GM21576 (cell line): ENCODE measurements around the gene PALMD.

Experiments
- ATAC-seq: cut with Tn5 transposase; IDR thresholded peaks from one replicate; pipeline ENCODE4 v1.9.1; 2021; ENCODE audit warnings: mild to moderate bottlenecking, moderate library complexity; ENCODE audit not compliant: unreplicated experiment

Gene PALMD, protein sequence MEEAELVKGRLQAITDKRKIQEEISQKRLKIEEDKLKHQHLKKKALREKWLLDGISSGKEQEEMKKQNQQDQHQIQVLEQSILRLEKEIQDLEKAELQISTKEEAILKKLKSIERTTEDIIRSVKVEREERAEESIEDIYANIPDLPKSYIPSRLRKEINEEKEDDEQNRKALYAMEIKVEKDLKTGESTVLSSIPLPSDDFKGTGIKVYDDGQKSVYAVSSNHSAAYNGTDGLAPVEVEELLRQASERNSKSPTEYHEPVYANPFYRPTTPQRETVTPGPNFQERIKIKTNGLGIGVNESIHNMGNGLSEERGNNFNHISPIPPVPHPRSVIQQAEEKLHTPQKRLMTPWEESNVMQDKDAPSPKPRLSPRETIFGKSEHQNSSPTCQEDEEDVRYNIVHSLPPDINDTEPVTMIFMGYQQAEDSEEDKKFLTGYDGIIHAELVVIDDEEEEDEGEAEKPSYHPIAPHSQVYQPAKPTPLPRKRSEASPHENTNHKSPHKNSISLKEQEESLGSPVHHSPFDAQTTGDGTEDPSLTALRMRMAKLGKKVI

DNA sequence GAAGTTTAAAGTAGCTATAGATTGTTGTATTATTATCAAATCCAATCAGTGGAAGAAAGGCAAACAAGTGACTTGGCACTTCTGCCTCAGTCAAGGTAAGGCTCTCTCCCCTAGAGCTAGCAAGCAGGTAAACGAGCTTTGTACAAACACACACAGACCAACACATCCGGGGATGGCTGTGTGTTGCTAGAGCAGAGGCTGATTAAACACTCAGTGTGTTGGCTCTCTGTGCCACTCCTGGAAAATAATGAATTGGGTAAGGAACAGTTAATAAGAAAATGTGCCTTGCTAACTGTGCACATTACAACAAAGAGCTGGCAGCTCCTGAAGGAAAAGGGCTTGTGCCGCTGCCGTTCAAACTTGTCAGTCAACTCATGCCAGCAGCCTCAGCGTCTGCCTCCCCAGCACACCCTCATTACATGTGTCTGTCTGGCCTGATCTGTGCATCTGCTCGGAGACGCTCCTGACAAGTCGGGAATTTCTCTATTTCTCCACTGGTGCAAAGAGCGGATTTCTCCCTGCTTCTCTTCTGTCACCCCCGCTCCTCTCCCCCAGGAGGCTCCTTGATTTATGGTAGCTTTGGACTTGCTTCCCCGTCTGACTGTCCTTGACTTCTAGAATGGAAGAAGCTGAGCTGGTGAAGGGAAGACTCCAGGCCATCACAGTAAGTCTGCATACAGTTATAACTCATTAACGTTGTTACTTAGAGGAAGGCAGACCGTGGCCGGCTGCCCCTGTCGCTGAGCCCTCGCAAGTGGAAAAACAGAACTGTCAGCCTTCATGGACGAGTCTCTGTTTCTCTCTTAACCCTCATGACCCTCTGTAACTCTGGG is at the start of gene PALMD:
Gene PALMD, plus strand, starts transcription at position 415 of the 833 bp plus-strand sequence. Its CDS starts 205 bp downstream, at position 620.
- ATAC-seq: no peak

DNA sequence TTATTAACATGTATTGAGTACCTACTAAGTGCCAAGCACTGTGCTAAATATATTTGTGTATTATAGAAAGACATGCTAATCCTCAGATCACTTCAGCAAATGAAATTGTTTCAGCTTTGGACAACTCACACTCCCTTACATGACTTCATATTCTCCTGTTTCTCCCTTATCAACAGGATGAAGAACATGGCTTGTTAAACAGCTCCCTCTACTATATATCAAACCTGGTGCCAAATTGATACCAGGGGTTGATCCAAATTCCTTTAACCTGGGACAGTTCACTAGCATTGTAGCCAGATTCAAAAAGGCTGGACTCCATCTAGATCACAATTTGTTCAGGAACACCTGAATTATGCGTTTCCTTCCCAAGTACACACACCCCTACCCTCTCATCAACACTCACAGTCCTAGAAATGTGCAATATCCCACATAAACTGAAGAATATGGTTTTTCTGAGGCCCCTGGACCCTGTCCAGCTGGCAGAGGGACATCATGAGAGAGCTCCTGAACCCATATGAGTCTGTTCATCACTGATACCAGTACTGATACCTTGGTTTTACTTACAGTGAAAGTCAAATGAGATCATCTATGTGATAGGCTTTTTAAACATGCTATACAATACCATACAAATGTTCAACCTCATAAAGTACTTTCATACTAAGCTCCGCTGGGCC is 47.0 kb upstream of the PALMD start:
- no peak for ATAC-seq

DNA sequence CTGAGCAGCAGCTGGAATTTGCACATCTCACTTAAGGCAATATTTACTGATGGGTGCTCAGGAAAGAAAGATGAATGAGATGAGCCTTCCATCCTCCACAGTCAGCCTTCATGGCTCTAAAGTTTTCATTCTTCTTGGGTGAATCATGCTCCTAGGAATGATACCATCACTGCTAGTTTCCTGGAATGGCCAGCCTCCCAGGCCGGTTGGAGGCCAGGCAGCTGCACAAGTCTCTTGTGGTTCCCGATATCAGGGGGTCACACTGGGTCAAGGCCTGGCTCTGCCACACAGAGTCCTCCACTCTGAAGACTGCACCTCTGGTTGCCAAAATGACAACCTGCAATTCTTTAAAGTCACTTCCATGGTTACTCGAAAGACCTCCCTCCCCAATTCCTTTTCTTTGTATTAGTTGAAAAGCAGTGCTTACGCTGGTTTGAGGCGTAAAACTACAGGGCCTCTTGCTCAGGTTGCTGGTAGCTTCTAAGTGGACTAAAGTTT is 46.2 kb upstream of the PALMD start:
- ATAC-seq: no peak

DNA sequence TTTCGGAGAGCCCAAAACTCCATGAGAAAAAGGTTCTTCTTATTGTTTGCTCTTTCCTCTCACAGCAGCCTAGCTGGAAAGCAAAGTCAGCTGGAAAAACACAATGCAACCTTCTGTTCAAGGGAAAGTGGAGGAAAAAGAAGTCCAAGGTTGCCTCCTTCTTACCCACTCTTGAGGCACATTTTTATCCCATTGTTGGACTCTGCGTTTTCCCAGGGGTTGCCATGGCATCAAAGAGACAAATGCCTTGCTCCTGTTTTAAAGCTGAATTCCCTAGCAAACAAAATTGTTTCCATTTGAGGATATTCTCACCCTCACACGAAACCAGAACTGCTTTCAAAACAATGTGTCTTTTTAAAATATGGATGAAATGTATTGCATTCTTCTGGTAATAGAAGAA is 45.1 kb upstream of the PALMD start:
- no peak for ATAC-seq

DNA sequence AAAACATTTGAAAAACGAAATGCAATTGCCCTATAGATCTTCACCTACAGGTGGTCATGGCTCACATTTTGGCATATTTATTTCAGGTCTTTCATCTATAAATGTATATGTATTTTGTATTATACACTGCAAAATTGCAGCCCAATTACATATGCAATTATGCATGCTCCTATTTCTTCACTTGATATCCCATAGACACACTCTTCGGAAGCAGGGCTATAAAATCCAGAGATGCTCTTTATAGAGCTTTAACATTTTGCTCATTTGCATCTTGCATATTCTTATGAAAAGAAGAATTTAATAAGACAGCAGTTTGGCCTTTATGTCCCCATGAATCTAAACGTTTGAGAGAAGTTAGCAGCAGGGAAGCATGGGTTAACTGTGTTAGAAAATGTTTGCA is 44.7 kb upstream of the PALMD start:
- no peak for ATAC-seq

DNA sequence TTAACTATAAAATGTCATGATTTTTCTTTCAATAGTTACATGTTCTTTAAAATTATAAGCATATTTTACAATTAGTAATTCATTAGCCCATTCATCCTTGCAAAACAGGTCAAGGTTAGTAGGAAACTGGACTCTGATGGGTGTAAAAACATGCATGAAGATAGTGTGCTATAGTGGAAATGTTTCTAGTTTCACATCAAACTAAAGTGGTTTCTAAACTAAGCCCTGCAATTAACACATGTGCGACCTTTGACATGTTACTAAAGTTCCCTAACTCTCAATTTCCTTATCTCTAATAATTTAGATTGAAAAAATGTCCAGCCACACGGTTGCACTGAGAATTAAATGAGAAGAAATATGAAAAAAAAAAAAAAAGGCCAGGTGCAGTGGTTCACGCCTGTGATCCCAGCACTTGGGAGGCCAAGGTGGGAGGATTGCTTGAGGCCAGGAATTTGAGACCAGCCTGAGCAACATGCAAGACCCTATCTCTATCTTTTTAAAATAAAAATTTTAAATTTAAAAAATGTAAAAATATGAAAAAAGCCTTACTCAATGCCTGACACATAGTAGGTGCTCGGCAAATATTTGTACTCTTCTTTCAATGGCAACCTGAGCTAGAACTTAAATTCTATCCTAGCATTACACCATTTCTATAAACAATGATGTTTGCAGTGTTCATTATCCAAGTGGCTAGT is 44.1 kb upstream of the PALMD start:
- ATAC-seq: no peak

DNA sequence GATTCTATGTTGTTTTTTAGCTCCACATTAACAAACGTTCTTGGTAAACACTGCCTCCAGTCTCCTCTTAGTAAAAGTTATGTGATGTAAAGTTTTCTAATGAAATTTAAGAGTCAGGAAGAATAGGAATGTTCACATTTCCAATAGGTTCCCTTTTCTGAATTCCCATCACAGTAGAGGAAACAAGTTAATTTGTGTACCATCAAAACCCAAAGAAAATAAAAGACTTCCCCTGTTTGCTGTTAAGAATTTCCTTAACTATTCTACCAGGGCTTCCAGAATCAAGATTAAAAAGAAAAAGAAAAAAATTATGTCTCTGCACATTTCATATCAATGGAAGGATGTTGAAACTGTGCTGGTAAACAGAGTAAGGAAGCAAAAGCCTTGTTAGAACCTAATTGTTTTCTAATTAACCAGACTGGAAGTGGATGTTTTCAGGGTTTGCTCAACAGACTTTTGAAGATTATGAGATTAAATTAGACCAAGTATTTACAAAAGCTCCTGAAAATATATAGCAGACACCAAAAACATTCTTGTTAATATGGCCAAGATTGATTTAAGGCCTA is 43.4 kb upstream of the PALMD start:
- ATAC-seq: no peak

DNA sequence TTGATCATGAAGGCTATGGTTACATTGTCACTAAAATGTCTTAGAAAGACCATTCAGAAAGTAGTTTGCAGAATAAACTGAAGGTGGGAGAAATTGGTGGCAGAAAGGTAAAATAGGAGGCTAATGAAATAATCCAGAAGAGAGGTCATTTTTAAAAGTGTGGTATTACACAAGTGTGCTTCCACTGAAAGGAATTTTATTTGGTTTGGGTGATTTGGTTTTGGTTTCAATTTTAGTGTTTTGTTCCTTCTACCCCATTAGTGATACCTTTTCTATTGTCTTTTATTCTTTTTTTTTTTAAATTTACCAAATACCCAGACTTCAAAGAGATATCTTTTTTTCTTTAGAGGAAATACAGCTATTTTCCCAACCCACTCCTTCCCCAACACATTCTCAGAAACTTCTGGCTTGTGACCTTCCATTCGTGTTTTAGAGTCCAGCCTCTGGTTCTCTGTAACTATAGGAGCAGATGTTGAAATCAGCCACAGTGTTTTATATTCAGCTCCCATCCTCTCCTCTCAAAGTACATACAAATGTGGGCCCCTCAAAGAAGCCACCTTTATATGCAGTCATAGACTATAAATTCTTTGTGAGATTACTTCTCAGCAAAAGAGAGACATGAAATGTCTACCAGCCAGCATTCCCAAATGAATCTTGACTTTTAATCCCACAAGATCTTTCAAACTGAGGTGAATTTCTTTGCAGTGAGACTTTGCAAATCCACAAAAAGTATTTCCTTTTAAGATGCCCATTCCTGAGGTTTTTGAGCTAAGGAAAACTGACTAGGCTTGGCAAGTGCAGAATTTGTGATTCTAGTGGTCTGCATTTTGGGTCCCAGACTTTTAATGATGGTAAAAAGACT is 42.0 kb upstream of the PALMD start:
- no peak for ATAC-seq

DNA sequence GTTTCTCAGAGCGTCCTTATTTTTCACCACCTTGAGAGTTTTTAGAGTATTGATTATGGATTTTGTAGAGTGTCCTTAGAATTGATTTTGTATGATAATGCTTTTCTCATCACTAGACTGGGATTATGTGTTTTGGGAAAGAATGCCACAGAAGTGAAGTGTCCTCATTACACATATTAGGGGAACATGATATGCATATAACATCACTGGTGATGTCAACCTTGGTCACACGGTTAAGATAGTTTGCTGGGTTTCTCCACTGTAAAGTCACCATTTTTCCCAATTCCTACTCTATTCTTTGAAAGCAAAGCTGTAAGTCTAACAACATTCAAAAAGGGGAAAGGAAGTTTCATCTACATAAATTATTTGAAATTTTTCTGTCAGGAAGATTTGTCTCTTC is 39.6 kb upstream of the PALMD start:
- ATAC-seq: no peak

DNA sequence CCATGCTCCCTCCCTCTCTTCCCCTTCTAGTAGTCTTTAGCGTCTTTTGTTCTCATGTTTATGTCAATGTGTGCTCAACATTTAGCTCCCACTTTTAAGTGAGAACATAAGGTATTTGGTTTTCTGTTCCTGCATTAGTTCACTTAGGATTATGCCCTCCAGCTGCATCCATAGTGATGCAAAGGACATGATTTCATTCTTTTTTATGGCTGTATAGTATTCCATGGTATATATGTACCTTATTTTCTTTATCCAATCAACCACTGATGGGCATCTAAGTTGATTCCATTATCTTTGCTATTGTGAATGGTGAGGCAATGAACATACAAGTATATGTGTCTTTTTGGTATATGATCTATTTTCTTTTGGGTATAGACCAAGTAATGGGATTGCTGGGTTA is 38.3 kb upstream of the PALMD start:
- ATAC-seq: no peak

DNA sequence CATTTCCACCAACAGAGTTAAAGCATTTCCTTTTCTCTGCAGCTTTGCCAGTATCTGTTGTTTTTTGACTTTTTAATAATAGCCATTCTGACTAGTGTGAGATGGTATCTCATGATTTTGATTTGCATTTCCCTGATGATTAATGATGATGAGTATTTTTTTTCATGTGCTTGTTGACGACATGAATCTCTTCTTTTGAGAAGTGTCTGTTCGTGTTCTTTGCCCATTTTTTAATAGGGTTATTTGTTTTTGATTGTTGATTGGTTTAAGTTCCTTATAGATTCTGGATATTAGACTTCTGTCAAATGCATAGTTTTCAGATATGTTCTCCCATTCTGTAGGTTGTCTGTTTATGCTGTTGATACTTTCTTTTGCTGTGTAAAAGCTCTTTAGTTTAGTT is 37.9 kb upstream of the PALMD start:
- ATAC-seq: no peak

DNA sequence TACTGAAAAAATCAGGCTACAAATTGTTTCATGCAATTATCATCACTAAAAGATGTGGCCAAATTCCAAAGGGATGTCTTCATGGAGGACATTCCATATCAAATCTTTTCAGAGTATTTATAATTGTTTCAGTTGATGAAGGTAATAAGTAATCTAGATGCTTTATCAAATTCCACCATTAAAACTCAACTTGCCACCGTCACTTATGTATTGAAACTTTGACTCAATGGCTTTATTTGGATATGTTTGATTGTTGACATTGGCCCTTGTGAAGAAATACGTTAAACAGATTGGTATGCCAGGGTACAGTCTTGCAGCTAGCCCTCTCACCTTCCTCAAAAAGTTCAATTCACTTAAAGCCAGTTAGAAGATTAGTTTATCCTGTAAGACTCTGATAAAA is 32.2 kb upstream of the PALMD start:
- ATAC-seq: no peak

DNA sequence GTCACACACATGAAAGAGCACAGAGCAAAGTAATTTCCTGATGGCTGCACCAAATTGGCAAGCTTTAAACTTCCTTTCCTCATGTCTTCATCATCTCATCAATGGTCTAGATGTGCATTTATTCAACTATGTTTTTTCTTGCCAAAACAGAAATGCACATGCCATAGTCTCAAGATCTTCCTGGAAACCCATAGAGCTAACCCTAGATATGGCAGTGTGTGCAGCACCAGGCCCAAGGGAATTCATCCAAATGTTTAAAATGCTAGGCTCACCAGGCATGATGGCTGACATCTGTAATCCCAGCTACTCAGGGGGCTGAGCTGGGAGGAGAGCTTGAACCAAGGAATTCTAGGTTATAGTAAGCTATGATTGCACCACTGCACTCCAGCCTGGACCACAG is 31.2 kb upstream of the PALMD start:
- ATAC-seq: no peak

DNA sequence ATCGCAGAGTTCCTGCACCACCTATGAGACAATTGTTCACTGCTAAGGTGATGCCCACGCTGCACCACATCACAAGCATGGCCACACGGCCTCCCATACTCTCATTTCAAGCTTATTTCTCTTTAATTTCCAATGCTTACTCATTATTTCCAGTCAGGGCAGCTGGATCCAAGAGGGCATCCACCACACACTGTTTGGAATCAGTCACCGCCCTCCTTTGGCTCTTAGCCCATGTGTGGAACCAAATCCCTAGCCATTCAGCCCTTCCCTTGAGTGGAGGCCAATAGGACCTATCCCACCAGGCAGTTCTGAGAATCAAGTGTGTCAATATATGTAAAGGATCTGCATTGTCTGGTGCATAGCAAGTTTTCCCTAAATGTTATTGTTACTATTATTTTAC is 26.3 kb upstream of the PALMD start:
- no peak for ATAC-seq

DNA sequence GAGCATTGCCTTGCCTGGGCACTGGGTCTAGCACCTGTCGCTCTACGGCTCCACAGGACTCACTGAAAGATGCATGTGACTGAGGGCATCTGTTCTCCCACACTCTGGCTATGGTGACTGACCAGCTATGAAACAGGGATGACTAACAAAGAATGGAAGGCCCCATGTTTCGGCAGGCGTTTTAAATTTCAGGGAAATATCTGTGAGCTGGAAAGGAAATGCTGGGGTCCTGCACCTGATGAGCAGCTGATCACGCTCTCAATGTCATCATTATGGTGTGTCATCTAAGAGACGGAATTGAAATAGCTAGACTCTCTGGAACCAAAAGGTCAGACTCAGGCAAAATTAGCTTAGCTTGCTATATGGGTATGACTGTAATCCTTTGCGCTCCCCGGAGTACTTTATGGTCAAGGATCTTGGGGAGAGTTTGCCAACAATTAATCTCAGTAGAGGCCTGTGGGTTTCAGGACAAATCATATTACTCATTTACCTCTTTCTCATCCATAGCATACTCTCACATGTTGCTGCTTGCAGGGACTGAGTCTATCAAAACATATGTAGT is 24.5 kb upstream of the PALMD start:
- no peak for ATAC-seq

DNA sequence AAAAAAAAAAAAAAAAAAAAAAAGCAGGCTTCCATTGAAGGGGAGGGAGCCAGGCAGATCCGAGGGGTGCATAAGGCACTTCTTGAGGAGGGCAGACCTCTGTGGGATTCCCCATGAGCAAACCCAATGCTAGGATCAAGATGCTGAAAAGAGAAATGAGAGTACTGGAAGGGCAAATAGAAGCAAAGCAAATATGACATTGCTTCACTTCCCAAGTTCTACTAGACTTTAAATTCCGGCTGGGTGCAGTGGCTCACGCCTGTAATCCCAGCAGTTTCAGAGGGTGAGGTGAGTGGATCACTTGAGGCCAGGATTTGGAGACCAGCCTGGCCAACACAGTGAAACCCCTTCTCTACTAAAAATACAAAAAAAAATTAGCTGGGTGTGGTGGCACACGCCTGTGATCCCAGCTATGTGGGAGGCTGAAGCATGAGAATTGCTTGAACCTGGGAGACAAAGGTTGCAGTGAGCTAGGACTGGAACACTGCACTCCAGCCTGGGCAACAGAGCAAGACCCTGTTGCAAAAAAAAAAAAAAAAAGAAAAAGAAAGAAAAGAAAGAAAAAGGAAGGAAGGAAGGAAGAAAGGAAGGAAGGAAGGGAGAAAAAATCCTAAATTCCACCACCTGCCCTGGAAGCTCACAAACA is 23.1 kb upstream of the PALMD start:
- ATAC-seq: no peak

DNA sequence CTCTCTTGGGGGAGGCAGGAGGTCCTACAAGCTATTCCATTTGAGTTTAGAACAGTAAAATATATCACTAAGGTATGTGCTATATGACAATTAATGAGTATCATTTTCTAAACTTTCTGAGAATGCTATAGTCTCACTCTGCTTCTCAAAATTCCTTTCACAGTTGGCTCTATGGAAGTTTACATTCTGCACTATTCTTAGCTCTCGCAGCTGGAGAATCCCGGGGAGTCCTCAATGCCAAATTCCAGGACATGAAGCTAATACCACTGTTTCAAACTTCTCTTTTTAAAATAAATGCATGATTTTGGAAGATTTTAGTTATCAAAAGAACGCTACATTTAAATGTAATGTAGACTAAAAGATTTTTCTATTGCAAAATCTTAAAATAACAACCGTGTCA is 22.4 kb upstream of the PALMD start:
- no peak for ATAC-seq

DNA sequence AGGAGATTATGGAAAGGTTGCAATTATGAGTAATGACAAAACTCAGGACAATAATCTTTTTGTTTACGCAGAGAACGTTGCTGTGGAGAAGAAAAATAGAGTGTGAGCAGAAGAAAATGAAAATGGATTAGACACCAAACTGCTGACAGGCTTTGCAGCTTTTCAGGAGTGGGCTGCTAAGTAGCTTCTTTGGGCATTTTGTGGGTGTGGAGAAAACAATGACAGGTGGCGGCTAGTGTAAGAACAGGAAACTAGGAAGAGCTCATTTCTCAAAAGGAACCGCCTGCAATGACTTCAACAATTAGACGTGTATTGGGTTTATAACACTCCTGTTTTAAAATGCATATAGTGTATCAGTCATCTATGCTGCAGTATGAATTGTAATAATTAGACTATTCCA is 18.3 kb upstream of the PALMD start:
- no peak for ATAC-seq

DNA sequence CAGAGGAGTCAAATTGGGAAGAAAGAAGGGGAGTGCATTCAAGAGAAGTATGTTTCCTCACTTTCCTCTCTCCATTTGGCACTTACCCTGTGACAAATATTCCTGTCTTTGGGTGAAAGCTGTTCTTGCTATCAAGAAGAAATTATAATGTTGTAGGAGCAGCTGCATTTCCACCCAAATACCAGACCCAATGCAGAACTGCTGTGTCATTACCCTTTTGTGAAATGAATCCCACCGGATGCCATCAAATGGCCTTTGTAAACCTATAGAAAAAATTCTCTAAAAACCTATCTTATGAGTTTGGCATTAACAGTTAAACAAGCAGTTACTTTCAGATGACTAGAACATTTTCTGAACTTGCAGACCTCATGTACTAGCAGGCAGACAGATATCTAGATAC is 16.7 kb upstream of the PALMD start:
- ATAC-seq: no peak
